SK-N-MC (cell line): ENCODE measurements around the gene PSTK.

Source experiments
- EZH2 ChIP-seq: fragments of 200-600 bp; sonication (generic); IDR thresholded peaks from one replicate; pipeline ENCODE4 v1.6.1; 2017; ENCODE audit warnings: antibody characterized with exemption
- POLR2AphosphoS5 ChIP-seq: IDR thresholded peaks from 2 replicates; pipeline ENCODE4 v1.6.1; 2012; ENCODE audit warnings: mild to moderate bottlenecking, low read depth, low read length, borderline replicate concordance

DNA sequence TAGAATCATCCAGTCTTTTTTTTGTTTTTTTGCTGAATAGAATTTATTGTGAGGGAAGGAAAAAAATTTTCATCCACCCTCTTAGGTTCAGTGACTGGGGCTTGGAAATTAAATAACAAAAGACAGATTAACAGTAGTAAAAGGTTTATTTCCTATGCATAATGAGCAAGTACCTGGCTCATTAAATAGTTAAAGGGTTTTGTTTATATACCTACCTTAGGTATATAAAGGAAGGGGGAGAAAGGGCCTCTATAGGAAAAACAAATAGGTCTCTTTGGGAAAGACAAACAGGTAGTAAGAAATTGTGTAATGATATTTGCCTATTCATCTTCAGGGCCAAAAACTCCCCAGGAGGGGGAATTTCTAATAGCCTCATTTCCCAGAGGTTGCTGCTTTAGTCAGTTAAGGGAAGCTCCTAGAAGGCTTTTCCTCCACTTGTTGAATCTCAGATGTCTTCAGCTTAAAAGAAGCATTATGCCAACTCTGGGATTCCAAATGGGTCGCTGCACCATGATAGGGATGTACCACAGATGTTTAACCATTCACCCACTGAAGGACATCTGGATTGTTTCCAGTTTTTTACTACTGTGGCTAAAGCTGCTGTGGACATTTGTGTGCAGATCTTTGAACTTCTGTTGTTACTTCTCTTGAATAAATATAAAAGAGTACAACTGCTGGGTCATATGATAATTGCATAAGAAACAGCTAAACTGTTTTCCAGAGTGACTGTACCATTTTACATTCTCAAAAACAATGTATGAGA, 39.9 kb downstream of the PSTK start:
- TF ChIP-seq EZH2 = no peak
- no peak for TF ChIP-seq POLR2AphosphoS5
